ENCODE results near the gene FUT6.
"Not testable (repeated sequence)": the region's sequence is repeated elsewhere in the genome, so short reads cannot be mapped to it uniquely, and the experiment has no call there.

The FUT6 gene, protein sequence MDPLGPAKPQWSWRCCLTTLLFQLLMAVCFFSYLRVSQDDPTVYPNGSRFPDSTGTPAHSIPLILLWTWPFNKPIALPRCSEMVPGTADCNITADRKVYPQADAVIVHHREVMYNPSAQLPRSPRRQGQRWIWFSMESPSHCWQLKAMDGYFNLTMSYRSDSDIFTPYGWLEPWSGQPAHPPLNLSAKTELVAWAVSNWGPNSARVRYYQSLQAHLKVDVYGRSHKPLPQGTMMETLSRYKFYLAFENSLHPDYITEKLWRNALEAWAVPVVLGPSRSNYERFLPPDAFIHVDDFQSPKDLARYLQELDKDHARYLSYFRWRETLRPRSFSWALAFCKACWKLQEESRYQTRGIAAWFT

GRCh38 chr19:5839065-5840017 is at the start of gene FUT6:
TSS of gene FUT6 (minus strand) at chr19:5839702. CDS start at chr19:5832567, 7,135 bp downstream.
- DNase-seq (ENCODE audit: low read depth) = no peak

- not testable (repeated sequence) for DNase-seq (ENCODE audit: low read depth)
Observed at GRCh38 chr19:5884065-5884811, 44.7 kb upstream of the FUT6 start.

DNA sequence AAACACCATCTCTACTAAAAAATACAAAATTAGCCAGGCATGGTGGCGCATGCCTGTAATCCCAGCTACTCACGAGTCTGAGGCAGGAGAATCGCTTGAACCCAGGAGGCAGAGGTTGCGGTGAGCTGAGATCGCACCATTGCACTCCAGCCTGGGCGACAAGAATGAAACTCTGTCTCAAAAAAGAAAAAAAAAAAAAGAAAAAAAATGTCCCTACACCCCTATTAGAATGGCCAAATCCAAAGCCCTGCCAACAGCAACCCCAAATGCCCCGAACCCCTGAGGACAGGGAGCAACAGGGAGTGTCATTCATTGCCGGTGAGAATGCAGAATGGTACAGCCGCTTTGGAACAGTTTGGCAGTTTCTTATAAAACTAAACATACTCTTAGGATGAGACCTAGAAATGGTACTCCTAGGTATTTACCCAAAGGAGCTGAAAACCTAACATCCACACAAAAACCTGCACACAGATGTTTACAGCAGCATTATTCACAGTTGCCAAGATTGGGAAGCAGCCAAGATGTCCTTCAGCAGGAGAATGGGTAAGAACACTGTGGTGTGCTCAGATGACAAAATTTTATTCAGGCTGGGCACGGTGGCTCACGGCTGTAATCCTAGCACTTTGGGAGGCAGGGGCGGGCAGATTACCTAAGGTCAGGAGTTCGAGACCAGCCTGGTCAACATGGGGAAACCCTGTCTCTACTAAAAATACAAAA is 43.8 kb upstream of the FUT6 start:
- DNase-seq (ENCODE audit: low read depth) = not testable (repeated sequence)

DNA sequence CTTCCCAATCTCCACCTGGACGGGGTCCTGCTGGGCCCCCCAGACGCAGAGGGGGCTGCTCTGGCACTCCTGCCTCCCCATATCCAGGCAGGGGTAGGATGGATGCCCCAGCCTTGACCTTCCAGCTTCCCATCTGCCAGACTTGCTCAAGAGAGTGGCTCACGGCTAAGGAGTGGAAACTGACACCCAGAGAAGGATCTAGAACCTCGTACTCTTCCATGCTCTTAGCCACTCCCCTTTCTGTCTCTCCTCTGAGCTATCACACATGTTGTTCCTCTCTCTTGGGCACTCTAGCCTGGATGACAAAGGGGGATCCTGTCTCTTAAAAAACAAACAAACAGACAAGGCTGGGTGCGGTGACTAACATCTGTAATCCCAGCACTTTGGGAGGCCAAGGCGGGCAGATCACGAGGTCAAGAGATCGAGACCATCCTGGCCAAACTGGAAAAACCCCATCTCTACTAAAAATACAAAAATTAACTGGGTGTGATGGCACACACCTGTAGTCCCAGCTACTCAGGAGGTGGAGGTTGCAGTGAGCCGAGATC is 43.0 kb upstream of the FUT6 start:
- no peak for DNase-seq (ENCODE audit: low read depth)

DNA sequence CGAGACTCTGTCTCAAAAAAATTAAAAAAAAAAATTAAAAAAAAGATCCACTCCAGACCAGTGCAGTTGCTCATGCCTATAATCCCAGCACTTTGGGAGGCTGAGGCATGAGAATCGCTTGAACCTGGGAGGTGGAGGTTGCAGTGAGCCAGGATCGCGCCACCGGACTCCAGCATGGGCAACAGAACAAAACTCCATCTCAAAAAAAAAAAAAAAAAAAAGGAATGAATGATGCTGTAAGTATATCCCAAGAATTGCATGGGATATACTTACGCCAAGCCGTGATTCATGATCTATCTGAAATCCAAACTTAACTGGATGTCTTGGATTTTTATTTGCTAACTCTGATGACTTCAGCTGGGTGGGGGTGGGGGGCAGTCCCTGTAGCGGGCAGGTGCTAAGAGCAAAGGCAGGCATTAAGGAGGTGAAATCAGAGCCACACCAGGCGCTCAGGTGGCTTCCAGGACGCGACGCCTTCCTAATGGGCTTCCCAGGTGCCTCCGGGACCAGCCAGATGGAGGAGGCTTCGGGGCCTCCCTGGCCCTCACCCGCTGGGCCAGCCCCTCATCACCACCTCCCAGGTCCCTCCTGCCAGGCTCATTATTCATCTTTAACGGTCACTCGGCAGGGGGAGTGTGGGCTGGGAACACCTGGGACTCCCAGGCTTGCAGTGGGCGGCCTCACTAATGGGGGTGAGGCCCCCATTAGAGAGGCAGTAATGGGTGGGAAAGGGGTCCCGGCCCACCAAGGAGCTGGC is 42.2 kb upstream of the FUT6 start:
- no peak for DNase-seq (ENCODE audit: low read depth)

- peak; percentile 34 for DNase-seq (ENCODE audit: low read depth)
Observed at GRCh38 chr19:5880604-5881078, 41.1 kb upstream of the FUT6 start.

GRCh38 chr19:5880196-5880595 is 40.7 kb upstream of the FUT6 start:
- no peak for DNase-seq (ENCODE audit: low read depth)

GRCh38 chr19:5877882-5878281 is 38.4 kb upstream of the FUT6 start:
- no peak for DNase-seq (ENCODE audit: low read depth)

DNA sequence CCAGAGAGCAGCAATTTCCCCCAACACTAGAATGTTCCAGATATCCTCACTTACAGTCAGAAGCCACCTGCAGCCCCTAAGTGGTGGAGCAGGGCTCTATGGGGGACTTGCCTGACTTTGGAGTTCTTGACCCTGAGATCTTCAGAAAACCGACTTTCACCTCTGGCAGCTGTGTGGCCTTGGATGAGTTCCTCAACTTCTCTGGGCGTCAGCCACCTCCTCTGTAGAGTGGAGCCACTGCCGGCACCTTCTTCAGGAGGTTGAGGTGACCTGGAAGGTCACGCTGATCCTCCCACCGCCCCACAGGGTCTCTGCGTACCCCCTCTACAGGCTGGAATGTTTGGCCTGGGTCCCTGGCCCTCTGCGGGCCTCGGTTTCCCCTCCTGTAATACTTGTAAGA is 37.9 kb upstream of the FUT6 start:
- DNase-seq (ENCODE audit: low read depth) = no peak

DNA sequence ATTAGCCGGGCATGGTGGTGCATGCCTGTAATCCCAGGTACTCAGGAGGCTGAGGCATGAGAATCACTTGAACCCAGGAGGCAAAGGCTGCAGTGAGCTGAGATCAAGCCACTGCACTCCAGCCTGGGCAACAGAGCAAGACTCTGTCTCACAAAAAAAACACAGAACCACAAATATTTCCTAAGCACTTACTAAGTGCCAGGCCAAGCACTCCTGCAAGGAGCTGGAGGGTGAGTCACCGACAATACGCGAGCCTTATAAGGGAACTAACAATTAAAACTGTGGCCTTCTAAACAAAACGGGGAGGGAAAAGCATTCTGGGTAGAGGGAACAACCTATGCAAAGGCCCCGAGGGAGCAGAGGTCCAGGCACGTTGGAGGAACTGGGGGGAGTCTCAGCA is 35.0 kb upstream of the FUT6 start:
- not testable (repeated sequence) for DNase-seq (ENCODE audit: low read depth)

DNA sequence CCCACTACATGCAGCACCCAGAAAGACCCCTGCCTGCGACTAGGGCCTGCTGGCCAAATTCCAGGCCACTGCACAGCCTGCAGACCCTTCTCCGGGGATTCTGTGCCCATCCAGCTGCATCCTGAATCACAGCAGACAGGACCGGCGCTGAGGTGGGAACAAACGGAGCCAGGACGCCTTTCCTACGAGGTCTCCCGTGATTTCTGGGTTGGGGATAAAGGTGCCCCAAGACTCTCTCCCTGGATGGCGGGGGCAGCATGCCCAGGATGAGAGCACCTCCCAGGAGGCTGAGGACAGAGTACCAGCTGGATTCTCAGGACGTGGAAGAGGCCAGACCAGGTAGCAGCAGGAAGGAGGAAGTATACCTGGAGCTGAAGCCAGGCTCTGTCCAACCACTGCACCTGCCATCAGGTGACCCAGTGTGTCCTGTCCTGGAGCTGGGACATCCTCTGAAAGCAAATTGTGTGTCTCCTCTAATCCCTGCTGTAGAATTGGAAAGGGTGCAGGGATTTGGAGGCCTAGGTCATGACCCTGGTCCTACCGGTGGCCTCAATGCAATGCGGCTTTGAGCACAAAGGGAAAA is 34.2 kb upstream of the FUT6 start:
- DNase-seq (ENCODE audit: low read depth) = no peak

- no peak for DNase-seq (ENCODE audit: low read depth)
Observed at GRCh38 chr19:5870986-5871394, 31.5 kb upstream of the FUT6 start.

GRCh38 chr19:5867201-5868136 is 28.0 kb upstream of the FUT6 start:
- no peak for DNase-seq (ENCODE audit: low read depth)

DNA sequence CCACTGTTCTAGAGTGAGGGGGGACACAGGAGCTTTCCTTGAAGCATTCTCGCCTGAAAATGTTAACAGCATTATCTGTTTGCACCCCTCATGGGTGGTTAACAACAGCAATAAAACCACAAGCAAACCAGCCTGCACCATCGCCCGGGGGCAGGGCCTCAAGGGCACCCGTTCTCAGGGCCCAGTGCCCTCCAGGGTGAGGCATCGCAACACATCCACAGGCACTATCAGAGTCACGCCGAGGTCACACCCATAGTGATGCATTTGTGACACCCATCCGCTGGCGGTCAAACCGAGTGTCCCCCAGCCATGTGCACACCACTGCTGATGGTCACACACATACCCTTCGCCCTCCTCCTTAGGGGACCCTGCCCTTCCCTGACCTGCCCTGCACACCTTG is 26.3 kb upstream of the FUT6 start:
- DNase-seq (ENCODE audit: low read depth) = no peak

DNA sequence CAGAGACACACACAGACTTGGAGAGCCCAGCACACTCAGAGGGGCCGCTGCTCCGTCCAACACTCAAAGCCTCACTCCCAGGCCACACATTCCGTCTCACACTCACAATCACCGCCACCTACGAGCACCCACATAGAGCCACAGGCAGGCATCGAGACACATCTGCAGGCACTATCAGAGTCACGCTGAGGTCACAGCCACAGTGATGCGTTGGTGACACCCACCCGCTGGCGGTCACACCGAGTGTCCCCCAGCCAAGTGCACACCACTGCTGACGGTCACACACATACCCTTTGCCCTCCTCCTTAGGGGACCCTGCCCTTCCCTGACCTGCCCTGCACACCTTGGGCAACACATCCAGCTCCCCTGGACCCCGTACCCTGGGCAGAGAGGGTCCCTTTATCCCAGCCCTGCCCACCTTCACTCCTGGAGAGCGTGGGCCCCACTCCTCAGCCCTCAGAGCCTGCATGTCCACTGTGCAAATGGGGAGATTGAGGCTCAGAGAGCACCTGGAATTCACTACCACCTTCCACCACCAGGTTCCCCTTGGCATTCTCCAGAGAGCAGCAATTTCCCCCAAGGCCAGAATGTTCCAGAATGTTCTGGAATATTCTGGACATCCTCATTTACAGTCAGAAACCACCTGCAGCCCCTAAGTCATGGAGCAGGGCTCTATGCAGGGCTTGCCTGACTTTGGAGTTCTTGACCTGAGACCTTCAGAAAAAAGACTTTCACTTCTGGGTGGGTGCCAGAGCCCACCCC is 25.4 kb upstream of the FUT6 start:
- DNase-seq (ENCODE audit: low read depth) = no peak

DNA sequence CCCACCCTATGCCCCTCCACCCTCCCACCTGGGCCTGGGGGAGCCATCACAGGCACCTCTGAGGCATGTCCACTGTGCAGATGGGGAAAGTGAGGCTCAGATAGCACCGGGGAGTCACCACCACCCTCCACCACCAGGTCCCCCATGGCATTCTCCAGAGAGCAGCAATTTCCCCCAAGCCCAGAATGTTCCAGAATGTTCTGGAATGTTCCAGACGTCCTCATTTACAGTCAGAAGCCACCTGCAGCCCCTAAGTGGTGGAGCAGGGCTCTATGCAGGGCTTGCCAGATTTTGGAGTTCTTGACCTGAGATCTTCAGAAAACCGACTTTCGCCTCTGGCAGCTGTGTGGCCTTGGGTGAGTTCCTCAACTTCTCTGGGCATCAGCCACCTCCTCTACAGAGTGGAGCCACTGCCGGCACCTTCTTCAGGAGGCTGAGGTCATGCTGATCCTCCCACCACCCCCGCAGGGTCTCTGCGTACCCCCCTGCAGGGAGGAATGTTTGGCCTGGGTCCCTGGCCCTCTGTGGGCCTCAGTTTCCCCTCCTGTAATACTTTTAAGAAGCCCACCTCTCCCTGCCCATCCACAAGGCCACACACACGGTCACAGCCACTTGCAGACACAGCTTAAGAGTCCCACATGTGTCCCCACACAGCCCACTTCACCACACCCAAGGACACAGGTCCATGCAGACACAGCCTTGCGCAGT is 24.7 kb upstream of the FUT6 start:
- DNase-seq (ENCODE audit: low read depth) = no peak

GRCh38 chr19:5863030-5863665 is 23.6 kb upstream of the FUT6 start:
- DNase-seq (ENCODE audit: low read depth) = no peak
